GM19452 (cell line): ENCODE data around the gene C1orf122.
A peak's percentile ranks its signal among the peaks of the same experiment; 100 is the strongest.

Experiments used
- ATAC-seq: cut with Tn5 transposase; IDR thresholded peaks from one replicate; pipeline ENCODE4 v1.9.1; 2021; ENCODE audit not compliant: unreplicated experiment

C1orf122 gene

GRCh38 chr1:37797750-37798345 lies 9.7 kb upstream of the C1orf122 start:
- no peak for ATAC-seq

DNA sequence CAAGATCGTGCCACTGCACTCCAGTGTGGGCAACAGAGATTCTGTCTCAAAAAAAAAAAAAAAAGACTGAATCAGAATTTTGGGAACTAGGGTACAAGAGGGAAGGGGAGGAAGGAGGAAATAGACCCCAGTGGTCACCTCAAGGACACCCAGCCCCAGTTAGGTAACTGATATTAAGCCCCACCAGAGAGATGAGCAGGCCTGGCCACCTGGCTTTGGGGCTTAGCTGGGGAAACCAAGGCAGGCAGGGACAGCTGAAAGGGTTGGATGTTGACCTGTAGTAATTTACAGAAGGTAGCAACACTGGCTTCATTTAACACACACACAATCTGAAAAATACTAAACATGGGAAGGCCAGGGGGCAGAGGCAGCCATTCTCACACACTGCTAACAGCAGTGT lies 5.2 kb upstream of the C1orf122 start:
- ATAC-seq = no peak

DNA sequence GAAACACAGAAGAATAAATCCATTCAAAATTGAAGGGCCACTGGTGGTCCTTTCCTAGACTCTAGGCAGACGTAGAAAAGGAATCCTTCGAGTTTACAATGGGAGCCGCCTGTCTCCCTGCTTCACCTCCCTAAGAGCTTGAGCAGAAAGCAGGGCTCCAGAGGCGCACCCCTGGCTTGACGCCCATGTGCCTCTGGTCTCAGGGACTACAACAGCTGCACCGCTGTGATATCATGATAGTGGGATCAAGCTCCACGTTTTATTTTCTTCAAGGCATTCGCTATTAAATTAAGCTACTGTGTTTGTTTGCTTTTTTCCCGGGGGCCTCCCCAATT lies 403 bp upstream of the C1orf122 start:
- ATAC-seq = no peak

DNA sequence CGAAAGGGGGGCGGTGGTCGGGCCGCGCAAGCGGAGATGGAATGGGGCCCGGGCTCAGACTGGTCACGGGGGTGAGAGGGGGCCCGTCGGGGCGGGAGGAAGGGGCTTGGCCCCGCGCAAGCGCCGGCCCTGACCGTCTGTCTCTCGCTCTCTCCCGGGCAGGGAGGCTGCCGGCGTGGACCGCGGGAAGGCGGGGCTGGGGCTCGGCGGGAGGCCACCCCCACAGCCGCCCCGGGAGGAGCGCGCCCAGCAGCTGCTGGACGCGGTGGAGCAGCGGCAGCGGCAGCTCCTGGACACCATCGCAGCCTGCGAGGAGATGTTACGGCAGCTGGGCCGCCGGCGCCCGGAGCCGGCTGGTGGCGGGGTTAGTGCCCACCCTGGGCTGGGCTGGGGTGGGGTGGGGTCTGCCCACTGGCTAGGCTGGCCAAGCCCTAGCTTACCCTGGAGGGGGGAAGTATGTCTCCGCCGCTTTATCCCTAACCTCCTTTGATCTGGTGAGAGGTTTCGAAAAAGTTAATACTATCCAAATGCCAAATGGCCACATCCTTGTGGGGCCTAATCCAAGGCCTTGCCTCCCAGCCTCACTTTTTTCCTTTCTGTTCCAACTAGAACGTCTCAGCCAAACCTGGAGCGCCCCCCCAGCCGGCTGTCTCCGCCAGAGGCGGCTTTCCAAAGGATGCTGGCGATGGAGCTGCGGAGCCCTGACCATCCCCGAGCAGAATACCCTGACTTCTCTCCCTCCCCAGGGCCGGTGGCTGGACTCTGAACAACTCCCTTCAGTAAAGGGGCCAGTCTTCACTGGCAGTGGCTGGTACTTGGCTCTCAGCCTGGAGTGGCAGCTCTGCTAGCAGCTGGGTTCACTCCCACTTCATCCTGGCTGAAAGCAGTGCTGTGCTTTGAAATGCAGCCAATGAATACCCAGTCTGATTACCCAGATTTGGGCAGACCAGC lies 1.1 kb downstream of the C1orf122 start:
- ATAC-seq = peak; percentile 28

- no peak for ATAC-seq
Measured at GRCh38 chr1:37809942-37810341, 2.4 kb downstream of the C1orf122 start.

- ATAC-seq = no peak
Measured at GRCh38 chr1:37811027-37811655, 3.6 kb downstream of the C1orf122 start.

DNA sequence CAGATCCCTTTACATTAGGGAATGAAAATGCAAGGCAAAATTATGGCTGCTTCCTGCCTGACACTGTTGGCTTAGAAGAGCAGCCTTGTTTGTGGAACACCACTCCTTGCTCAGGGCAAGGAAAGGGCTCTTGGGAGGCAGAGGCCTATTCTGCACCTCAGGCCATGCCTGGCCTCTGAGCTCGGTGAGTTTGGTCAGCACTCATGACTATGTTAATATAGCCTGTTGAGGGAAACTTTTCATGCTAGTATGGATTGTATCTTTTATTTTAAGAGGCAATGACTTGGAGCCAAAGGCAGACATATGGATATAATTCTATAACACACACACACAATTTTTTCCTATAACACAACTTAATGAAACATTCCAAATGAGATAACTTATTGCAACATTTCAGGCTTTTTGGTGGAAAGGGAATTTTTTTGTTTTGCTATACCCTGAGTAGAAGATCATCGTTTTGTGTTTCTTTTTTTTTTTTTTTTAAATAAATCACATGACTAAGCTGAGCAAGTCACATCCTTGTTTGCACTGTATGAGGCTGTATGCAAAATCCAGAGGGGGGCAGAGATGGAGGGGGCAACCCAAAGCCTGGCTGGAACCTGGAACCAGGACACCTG lies 6.0 kb downstream of the C1orf122 start:
- no peak for ATAC-seq

- no peak for ATAC-seq
Measured at GRCh38 chr1:37814252-37814651, 6.7 kb downstream of the C1orf122 start.

GRCh38 chr1:37817481-37817880 lies 9.9 kb downstream of the C1orf122 start:
- ATAC-seq = no peak

- no peak for ATAC-seq
Measured at GRCh38 chr1:37821481-37821880, 13.9 kb downstream of the C1orf122 start.

DNA sequence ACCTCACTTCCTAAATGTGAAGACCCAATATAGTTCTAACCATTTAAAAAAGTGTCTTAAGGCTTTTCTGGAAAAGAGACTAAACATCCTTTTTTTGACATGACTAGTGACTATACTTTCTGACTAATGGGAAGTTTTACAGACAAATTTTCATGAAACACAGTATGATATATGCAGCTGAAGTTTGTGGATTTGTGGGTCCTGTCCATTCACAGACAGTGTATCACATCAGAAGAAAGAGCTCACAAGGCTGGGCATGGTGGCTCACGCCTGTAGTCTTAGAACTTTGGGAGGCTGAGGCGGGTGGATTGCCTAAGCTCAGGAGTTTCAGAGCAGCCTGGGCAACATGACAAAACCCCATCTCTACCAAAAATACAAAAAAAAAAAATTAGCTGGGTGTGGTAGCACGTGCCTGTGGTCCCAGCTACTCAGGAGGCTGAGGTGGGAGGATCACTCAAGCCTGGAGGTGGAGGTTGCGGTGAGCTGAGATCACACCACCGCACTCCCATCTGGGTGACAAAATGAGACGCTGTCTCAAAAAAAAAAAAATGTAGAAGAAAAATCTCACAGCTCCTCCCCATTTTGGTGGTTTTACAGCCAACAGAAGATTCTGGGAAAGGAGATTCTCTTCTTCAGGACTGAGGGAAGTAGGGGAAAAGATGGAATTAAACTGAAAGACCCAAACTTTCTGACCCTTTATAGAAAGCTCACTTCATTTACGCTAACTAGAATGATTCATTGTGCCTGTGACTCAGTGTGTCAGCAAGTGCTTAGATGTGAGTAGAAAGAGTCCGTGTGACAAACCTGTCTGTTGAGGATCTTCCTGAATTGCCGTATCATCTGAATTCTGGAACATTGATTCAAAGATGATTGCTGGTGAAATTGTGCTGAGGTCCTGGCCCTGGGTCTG lies 15.6 kb downstream of the C1orf122 start:
- ATAC-seq = no peak

- ATAC-seq = no peak
Measured at GRCh38 chr1:37824001-37824400, 16.4 kb downstream of the C1orf122 start.

- no peak for ATAC-seq
Measured at GRCh38 chr1:37825506-37825905, 17.9 kb downstream of the C1orf122 start.

DNA sequence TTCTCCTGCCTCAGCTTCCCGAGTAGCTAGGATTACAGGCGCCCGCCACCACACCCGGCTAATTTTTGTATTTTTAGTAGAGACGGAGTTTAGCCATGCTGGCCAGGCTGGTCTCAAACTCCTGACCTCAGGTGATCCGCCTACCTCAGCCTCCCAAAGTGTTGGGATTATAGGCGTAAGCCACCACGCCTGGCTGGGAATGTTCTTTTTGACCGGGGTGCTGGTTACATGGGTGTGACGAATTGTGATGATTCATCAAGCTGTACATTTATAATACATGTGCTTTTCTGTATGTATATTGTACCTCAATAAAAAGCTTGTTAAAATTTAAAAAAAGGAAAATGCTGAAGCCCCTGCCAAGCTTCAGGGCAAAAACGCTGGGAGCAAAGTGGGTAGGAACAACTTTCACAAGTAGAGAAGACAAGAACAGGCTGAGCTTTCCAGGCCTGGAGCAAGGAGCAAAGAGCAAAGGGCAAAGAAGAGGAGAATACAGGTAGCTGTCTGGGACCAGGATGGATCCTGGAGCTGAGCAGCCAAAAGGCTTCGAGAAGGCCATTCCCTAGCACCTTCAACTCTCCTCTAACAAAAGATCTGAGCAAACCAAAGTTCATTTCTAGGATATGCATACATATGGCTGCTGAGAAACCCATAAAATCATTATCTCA lies 21.0 kb downstream of the C1orf122 start:
- no peak for ATAC-seq

DNA sequence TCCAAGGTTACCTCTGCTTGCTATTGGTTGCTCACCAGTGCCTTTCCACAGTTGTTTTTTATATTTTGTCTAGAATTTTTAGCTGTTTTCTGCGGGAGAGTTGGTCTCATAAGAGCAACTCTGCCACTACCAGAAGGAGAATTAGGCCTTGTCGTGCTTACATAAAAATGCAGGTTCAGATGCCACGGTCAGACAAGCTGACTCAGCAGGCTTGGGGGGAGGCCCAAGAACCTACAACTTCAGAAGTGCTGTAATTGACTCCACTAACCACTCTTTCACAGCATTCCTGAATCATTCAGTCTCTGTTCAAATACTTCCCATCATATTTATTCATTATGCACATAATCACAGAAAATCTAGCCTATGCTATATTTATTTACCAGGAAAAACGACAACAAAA lies 23.5 kb downstream of the C1orf122 start:
- no peak for ATAC-seq

DNA sequence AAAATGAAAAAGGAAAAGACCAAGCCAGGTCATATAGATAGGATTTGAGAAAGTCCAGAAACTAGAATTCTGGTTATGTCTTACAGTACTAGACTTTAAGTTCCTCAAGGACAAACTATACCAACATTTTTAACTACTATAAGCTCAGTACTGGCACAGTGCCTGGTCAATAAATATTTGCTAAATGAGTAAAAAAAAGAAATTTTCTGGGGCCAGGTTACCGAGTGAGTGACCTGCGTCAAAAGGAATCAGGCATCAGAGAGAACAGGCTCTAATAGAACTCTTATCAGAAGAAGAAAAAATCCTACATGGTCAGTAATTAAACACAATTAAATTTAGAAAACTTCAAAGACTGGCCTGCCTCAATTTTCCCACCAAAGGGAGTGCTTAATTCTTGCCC lies 24.2 kb downstream of the C1orf122 start:
- ATAC-seq = no peak

GRCh38 chr1:37836788-37837187 lies 29.2 kb downstream of the C1orf122 start:
- no peak for ATAC-seq

GRCh38 chr1:37839676-37840075 lies 32.1 kb downstream of the C1orf122 start:
- no peak for ATAC-seq

- ATAC-seq = no peak
Measured at GRCh38 chr1:37840711-37841110, 33.1 kb downstream of the C1orf122 start.

DNA sequence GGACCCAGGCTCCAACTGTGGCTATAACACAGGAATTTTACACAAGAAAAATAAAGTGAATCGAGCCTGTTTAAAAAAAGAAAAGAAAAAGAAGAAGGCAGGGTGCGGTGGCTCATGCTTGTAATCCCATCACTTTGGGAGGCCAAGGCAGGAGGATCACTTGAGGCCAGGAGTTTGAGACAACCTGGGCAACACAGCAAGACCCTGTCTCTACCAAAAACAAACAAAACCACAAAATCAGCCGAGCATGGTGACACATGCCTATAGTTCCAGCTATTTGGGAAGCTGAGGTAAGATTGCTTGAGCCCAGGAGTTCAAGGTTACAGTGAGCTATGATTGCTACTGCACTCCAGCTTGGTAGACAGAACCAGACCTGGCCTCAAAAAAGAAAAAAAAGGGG lies 34.1 kb downstream of the C1orf122 start:
- no peak for ATAC-seq
